Measurements from ENCODE around the gene DEPDC5.

GRCh38 chr22:31922534-31922933 is 168.7 kb downstream of the DEPDC5 start:
- no peak for TF ChIP-seq CTCF (conservative IDR thresholded peaks at IDR 0.05; ENCODE audit: low read length)
- no peak for TF ChIP-seq EZH2phosphoT487 (IDR thresholded peaks at IDR 0.05; ENCODE audit: borderline replicate concordance, low read depth, low read length)
